GM12874 (cell line): ENCODE measurements around the gene CADM1.

Experiments used
- CTCF ChIP-seq: IDR thresholded peaks from 2 replicates; pipeline ENCODE4 v1.5.1; 2011; ENCODE audit warnings: low read depth, mild to moderate bottlenecking, control low read depth, low read length, moderate library complexity; ENCODE audit not compliant: insufficient read depth

The CADM1 gene

DNA sequence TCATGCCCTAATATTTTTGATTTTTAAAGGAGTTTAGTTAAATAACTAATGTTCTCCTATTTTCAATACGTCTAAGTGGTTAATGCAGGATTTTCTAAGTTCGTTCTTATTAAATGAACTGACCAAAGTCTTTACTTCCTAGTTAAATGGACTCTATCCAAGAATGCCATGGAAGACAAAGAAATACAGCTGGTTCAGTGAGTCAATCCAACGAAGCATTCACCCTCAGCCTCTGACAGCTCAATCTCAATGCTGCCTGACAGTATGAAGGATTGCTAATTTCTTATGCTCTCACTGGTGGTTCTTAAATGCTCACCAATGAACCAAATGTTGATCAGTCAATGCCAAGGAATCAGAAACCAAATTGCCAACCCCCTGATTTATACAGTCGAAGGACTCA, 219.4 kb downstream of the CADM1 start:
- TF ChIP-seq CTCF, result no peak

DNA sequence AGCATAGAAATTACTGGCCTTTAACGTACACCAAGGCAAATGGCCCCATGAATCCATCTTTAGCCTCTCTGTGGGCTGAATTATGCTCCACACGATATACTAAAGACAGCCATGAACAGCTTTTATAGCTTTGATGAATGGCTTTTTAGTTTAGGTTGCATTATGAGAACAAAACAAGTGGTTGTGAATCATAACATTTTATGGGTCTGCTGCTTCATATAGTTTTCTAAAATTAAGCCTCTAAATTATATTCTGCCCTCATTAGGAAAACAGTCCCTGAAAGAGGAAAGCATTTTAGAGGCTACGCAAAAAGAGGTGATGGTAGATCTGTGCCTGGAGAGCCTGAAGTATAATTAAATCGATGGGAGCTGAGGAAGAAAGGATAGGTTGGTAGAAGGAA, 221.3 kb downstream of the CADM1 start:
- no peak for TF ChIP-seq CTCF

- TF ChIP-seq CTCF, result no peak
These were observed 223.4 kb downstream of the CADM1 start for GRCh38 chr11:115280775-115281174.

DNA sequence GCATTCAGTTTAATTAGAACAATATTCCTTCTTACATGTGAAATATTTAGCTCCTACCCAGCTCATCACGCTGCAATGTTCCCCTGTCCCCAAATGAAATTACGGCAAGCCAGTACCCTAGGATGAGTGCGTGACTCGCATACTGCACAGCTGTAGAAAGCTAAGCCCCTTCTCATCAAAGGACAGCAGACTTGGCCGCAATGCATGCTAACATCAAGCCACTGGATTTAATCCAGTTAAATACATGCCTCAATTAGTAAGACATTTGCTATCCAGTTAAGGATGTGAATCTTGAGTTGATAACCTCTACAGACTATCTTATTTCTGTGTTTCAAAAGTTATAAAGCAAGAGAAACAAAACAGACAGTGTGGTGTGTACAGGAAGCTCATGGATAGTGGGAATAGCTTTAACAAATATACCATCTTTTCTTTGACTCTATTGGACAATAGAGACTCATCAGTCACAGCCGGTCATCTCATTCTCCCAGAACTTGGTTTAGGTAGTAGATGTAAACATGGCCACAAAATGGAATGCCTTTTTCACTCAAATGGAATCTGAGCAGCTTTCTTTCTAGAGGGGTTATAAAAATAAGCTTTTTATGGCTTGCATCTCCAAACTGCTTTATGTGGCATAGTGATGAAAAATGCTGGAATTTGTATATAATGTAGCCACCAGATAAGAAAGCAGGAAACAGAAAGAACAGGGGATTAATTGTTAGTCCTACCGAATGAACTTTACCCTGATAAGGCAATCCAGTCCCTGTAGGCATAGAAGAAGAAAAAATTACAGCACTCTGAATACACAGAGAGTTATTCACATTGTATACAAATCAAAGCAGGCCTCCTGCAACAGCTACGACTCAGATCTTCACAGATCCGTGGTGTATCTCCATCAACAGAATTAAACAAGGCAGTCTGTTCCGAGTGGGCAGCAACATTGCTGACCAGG, 224.1 kb downstream of the CADM1 start:
- no peak for TF ChIP-seq CTCF

GRCh38 chr11:115276799-115277198, 227.4 kb downstream of the CADM1 start:
- TF ChIP-seq CTCF, result no peak

DNA sequence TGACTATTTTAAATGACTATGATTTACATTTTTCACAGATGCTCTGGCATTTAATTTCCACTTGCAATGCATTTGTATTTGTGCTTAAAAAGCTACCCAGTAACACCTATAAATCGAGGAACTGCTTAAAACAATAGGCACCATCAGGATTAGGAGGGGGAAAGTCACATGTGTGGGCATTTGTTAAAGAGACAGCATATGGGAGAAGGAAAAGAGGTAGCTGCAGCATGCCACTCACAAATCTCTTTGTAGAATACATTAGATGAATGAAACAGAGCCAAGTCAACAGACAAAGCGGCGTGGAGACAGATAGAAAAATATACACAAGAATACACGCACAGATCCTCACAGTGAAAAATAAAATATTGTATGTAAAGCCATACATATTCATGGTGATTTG, 228.0 kb downstream of the CADM1 start:
- TF ChIP-seq CTCF, result no peak

DNA sequence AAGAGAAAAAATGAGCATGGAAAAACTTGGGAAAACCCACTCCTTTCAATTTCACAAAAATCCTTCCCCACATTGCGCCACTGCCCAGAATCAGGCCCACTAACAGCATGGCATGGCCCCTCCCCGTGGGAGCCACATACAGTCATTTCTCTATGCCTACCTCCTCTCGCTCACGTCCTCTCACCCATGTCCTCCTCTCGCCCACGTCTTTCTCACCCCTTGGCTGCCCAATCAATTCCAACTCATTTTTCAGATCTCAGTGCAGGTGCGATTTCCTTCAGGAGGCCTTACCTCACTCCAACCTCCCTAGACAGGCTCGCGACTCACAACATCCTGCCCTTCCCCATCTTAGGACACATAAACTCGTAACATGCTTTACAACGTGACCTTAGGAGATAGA, 229.2 kb downstream of the CADM1 start:
- no peak for TF ChIP-seq CTCF
